H1 (cell line): ENCODE data around the gene TMUB1. TPM values are rescaled to one million over a fixed set of nuclear protein-coding genes. Genes with fewer than 3 reads are reported as not detected.

Experiments used
- BRCA1 ChIP-seq: IDR thresholded peaks from 2 replicates; pipeline ENCODE4 v1.6.1; 2012; ENCODE audit warnings: low read depth, low read length, improper control_type of control experiment
- CEBPB ChIP-seq: IDR thresholded peaks from 2 replicates; pipeline ENCODE4 v1.6.1; 2012; ENCODE audit warnings: low read depth, low read length
- CHD2 ChIP-seq: IDR thresholded peaks from 2 replicates; pipeline ENCODE4 v1.6.1; 2012; ENCODE audit warnings: low read length, improper control_type of control experiment
- EGR1 ChIP-seq: IDR thresholded peaks from 2 replicates; pipeline ENCODE4 v1.6.1; 2011; ENCODE audit warnings: low read depth, low read length, borderline replicate concordance
- EZH2 ChIP-seq: fragments of 200-600 bp; sonication (generic); IDR thresholded peaks from 2 replicates; pipeline ENCODE4 v1.7.1; 2012; ENCODE audit warnings: low read depth, mild to moderate bottlenecking, moderate library complexity, low read length, inconsistent platforms; ENCODE audit not compliant: severe bottlenecking
- GABPA ChIP-seq: IDR thresholded peaks from 2 replicates; pipeline ENCODE4 v1.6.1; 2011; ENCODE audit warnings: mild to moderate bottlenecking, low read length, moderate library complexity, borderline replicate concordance; ENCODE audit not compliant: insufficient read depth
- HDAC2 ChIP-seq, 2 experiments: fragments of 300-600 bp in 1 of 2; sonication (generic) in 1 of 2; IDR thresholded peaks; 2 replicates each; pipeline ENCODE4 v1.6.1; 2011 to 2012; ENCODE audit warnings: low read depth in 2 of 2, low read length in 2 of 2, mild to moderate bottlenecking in 2 of 2, moderate library complexity in 2 of 2, borderline replicate concordance in 1 of 2, inconsistent platforms in 1 of 2
- JUND ChIP-seq: IDR thresholded peaks from 2 replicates; pipeline ENCODE4 v1.6.1; 2011; ENCODE audit warnings: mild to moderate bottlenecking, improper control_type of control experiment, low read length
- KDM1A ChIP-seq: fragments of 200-600, 300-600 bp; sonication (generic); IDR thresholded peaks from 2 replicates; pipeline ENCODE4 v1.7.1; 2016; ENCODE audit warnings: mild to moderate bottlenecking, low read length, borderline replicate concordance
- KDM4A ChIP-seq: IDR thresholded peaks from one replicate; pipeline ENCODE4 v1.7.1; 2012; ENCODE audit warnings: low read depth, mild to moderate bottlenecking, moderate library complexity, low read length, inconsistent platforms; ENCODE audit not compliant: severe bottlenecking
- KDM5A ChIP-seq: fragments of 200-600 bp; IDR thresholded peaks from 2 replicates; pipeline ENCODE4 v1.7.1; 2012; ENCODE audit warnings: mild to moderate bottlenecking, low read length, inconsistent platforms, mixed read lengths
- NRF1 ChIP-seq: IDR thresholded peaks from 2 replicates; pipeline ENCODE4 v1.6.1; 2011; ENCODE audit warnings: mild to moderate bottlenecking, low read depth, low read length, improper control_type of control experiment
- RAD21 ChIP-seq, 2 experiments: IDR thresholded peaks in 1 of 2; conservative IDR thresholded peaks in 1 of 2; 2 replicates each; pipeline ENCODE4 v1.6.1; 2011; ENCODE audit warnings: low read depth in 2 of 2, low read length in 2 of 2, improper control_type of control experiment in 1 of 2, inconsistent platforms in 1 of 2, mild to moderate bottlenecking in 1 of 2, moderate library complexity in 1 of 2
- RBBP5 ChIP-seq: IDR thresholded peaks from 2 replicates; pipeline ENCODE4 v1.7.1; 2012; ENCODE audit warnings: low read depth, mild to moderate bottlenecking, inconsistent platforms, low read length, moderate library complexity, borderline replicate concordance
- RFX5 ChIP-seq: IDR thresholded peaks from 2 replicates; pipeline ENCODE4 v1.6.1; 2011; ENCODE audit warnings: low read depth, low read length, improper control_type of control experiment, borderline replicate concordance
- SP2 ChIP-seq: IDR thresholded peaks from 2 replicates; pipeline ENCODE4 v1.6.1; 2012; ENCODE audit warnings: mild to moderate bottlenecking, low read length, inconsistent platforms
- SP4 ChIP-seq: IDR thresholded peaks from 2 replicates; pipeline ENCODE4 v1.6.1; 2012; ENCODE audit warnings: low read length, inconsistent platforms
- SRF ChIP-seq: IDR thresholded peaks from 2 replicates; pipeline ENCODE4 v1.6.1; 2011; ENCODE audit warnings: mild to moderate bottlenecking, low read depth, low read length, moderate library complexity
- SUZ12 ChIP-seq: fragments of 200-600 bp; sonication (generic); IDR thresholded peaks from 2 replicates; pipeline ENCODE4 v1.6.1; 2012; ENCODE audit warnings: mild to moderate bottlenecking, inconsistent platforms, low read length, moderate library complexity, mixed read lengths
- TAF7 ChIP-seq: optimal IDR thresholded peaks from 2 replicates; pipeline ENCODE3; 2011; ENCODE audit warnings: low read depth, mild to moderate bottlenecking, inconsistent platforms, low read length, moderate library complexity, borderline replicate concordance
- polyA plus RNA-seq, 7 experiments: library from polyadenylated mRNA; depleted of rRNA in 3 of 7; stranded (reverse) in 5 of 7; unstranded in 2 of 7; fragments of >200 nt in 5 of 7; fragments of 200-250 nt in 2 of 7; gene quantifications; 1 replicate in 5 of 7; 2 replicates in 1 of 7; 4 replicates in 1 of 7; pipeline versions ENCODE4 v1.2.1 to v1.2.3, GENCODE V29; 2011 to 2013; ENCODE audit warnings: missing spikeins in 2 of 7, mixed read lengths in 2 of 7
- total RNA-seq: library from RNA; stranded (reverse); fragmentation: NEBNext Ultra II Directional; extraction: Animal tissue kit (Norgen Biotek cat#: 25700); gene quantifications from 2 replicates; pipeline ENCODE4 v1.2.1, GENCODE V29; 2021
- TF ChIP-seq, protein P1 (sequence below): IDR thresholded peaks from 2 replicates; pipeline ENCODE4 v1.6.1; 2011; ENCODE audit warnings: low read depth, mild to moderate bottlenecking, low read length; ENCODE audit not compliant: insufficient read depth
- TF ChIP-seq, protein P2 (sequence below): IDR thresholded peaks from 2 replicates; pipeline ENCODE4 v1.6.1; 2011; ENCODE audit warnings: low read length, improper control_type of control experiment

TMUB1 gene
- total and polyA plus RNA-seq, 2 of the 8 experiments (the other 6 are each of a cell fraction or from before 2014, with no cell fraction given), result 41.4 to 56.2 TPM

DNA sequence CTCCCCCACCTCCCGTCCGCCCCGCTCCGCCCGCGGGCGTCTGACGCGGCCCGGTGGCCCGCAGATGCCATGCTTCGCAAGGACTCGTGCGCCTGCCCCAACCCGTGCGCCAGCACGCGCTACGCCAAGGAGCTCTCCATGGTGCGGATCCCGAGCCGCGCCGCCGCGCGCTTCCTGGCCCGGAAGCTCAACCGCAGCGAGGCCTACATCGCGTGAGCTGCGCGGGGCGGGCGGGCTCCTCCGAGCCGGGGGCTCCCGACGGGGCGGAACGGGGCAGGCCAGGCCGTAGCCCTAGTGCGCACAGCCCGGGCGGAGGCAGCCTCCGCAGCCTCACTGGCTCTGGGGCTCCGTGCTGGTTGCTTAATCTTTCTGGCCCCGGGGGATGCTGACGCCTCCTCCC is 32.2 kb downstream of the TMUB1 start (continued):
- TF ChIP-seq RBBP5, result no peak
- peak; percentile 84; the same call in 1 of the 2 replicates for TF ChIP-seq GABPA
- peak in 1 of 2 experiments; percentile 20; a peak in 1 of 4 replicates for TF ChIP-seq RAD21 (IDR thresholded peaks at IDR 0.05 in 1 of 2, conservative IDR thresholded peaks at IDR 0.05 in 1 of 2; ENCODE audit: low read depth in 2 of 2, low read length in 2 of 2)
- 0 out of 2 replicates have a peak, but pooled peaks have one; percentile 15 for TF ChIP-seq SUZ12
- TF ChIP-seq CHD2, result no peak
- peak; percentile 40; the same call in 1 of the 2 replicates for TF ChIP-seq EGR1
- TF ChIP-seq KDM5A, result no peak
- TF ChIP-seq TAF7, result peak; percentile 65
- TF ChIP-seq, protein P1, sequence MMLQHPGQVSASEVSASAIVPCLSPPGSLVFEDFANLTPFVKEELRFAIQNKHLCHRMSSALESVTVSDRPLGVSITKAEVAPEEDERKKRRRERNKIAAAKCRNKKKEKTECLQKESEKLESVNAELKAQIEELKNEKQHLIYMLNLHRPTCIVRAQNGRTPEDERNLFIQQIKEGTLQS, result no peak
- TF ChIP-seq SP4, result no peak
- TF ChIP-seq, protein P2, sequence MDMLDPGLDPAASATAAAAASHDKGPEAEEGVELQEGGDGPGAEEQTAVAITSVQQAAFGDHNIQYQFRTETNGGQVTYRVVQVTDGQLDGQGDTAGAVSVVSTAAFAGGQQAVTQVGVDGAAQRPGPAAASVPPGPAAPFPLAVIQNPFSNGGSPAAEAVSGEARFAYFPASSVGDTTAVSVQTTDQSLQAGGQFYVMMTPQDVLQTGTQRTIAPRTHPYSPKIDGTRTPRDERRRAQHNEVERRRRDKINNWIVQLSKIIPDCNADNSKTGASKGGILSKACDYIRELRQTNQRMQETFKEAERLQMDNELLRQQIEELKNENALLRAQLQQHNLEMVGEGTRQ, result no peak
- no peak for TF ChIP-seq NRF1
- no peak for TF ChIP-seq JUND
- TF ChIP-seq HDAC2 (IDR thresholded peaks at IDR 0.05; ENCODE audit: borderline replicate concordance in 1 of 2, low read depth in 2 of 2, low read length in 2 of 2), result peak; percentile 60 to 74; a peak in 1 of 4 replicates
- no peak for TF ChIP-seq KDM4A
- TF ChIP-seq SP2, result no peak
- TF ChIP-seq BRCA1, result no peak; the same call in 1 of the 2 replicates
- TF ChIP-seq CEBPB, result no peak
- TF ChIP-seq RFX5, result no peak
- TF ChIP-seq KDM1A, result no peak
- TF ChIP-seq SRF, result no peak
- TF ChIP-seq EZH2, result no peak
